Measurements from ENCODE around the gene MBNL1.

MBNL1 gene

GRCh38 chr3:152300029-152300731, 31.5 kb downstream of the MBNL1 start:
- no peaks in the 10 kb centered on the region for H3K9me3 Mint-ChIP-seq
- peaks cover 51% of the 10 kb centered on the region for H3K36me3 Mint-ChIP-seq (ENCODE audit: low read depth)

GRCh38 chr3:152301745-152302181, 33.0 kb downstream of the MBNL1 start:
- Mint-ChIP-seq H3K27me3 (ENCODE audit: low read depth) (no peaks in the 10 kb centered on the region), H3K27ac (peak overlapping the region; percentile 55), H3K4me1 (ENCODE audit: low read depth) (peaks cover 65% of the 10 kb centered on the region), H3K36me3 (ENCODE audit: low read depth) (peaks cover 49% of the 10 kb centered on the region), H3K9me3 (no peaks in the 10 kb centered on the region), H3K4me3 (peak overlapping the region; percentile 54)
- no peak for DNase-seq (ENCODE audit: low spot score)

More at GRCh38 chr3:152300029-152300731, 31.5 kb downstream of the MBNL1 start:
- Mint-ChIP-seq H3K27ac (peak overlapping the region; percentile 77), H3K4me1 (ENCODE audit: low read depth) (peaks cover 68% of the 10 kb centered on the region), H3K4me3 (peak overlapping the region; percentile 76), H3K27me3 (ENCODE audit: low read depth) (no peaks in the 10 kb centered on the region)
- no peak for DNase-seq (ENCODE audit: low spot score)

- no peak for DNase-seq (ENCODE audit: low spot score)
Measured at GRCh38 chr3:152302521-152303021, 33.8 kb downstream of the MBNL1 start.

DNA sequence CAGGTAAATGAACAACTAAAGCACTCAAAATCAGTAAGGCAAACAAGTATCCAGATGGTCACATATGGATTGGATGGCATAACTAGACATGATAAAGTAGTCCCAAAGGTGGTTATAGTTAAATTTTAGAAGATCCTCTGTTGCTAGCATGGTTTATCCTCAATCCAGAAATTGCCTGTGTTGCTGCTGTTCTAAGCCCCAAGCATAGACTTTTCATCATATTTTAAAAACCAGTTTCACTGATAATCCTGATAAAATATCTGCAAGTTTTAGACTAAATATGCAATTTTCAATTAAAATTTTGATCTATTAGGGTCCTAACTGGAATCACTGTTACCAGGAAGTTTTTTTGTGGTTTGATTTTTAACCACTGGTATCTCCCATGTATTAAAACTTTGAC, 35.4 kb downstream of the MBNL1 start:
- H3K36me3 Mint-ChIP-seq (ENCODE audit: low read depth): peaks cover 43% of the 10 kb centered on the region

More at GRCh38 chr3:152302521-152303021, 33.8 kb downstream of the MBNL1 start:
- peak overlapping the region; percentile 32 for H3K4me3 Mint-ChIP-seq
- H3K9me3 Mint-ChIP-seq: no peaks in the 10 kb centered on the region
- peaks cover 47% of the 10 kb centered on the region for H3K36me3 Mint-ChIP-seq (ENCODE audit: low read depth)
- peaks cover 67% of the 10 kb centered on the region for H3K4me1 Mint-ChIP-seq (ENCODE audit: low read depth)
- peak overlapping the region; percentile 24 for H3K27ac Mint-ChIP-seq
- no peaks in the 10 kb centered on the region for H3K27me3 Mint-ChIP-seq (ENCODE audit: low read depth)

DNA sequence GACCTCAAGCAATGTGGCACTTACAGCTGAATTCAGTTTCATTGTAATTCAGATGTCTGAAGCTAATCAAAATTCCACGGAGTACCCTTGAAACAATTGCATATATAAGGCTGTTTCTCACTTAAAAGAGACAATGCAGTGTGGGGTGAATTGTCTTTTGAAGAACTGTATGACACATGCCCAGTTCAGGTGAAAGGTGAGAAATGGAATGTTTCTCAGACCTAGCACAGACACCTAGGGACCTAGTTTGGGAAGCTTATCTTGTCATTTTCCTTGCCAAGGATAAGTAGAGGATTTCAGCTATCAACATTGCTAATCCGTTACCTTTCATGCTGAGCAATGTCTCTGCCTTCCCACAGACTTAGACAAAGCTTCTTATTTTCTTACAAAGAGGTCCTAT, 36.3 kb downstream of the MBNL1 start:
- H3K27me3 Mint-ChIP-seq (ENCODE audit: low read depth): no peaks in the 10 kb centered on the region
- no peak overlapping the region for H3K4me3 Mint-ChIP-seq
- peaks cover 67% of the 10 kb centered on the region for H3K4me1 Mint-ChIP-seq (ENCODE audit: low read depth)
- peaks cover 38% of the 10 kb centered on the region for H3K36me3 Mint-ChIP-seq (ENCODE audit: low read depth)
- no peak overlapping the region for H3K27ac Mint-ChIP-seq
- H3K9me3 Mint-ChIP-seq: no peaks in the 10 kb centered on the region
- DNase-seq (ENCODE audit: low spot score): no peak

More for the DNA sequence above, 35.4 kb downstream of the MBNL1 start:
- Mint-ChIP-seq H3K9me3 (no peaks in the 10 kb centered on the region), H3K4me3 (no peak overlapping the region), H3K27me3 (ENCODE audit: low read depth) (no peaks in the 10 kb centered on the region), H3K4me1 (ENCODE audit: low read depth) (peaks cover 69% of the 10 kb centered on the region), H3K27ac (no peak overlapping the region)
- no peak for DNase-seq (ENCODE audit: low spot score)

GRCh38 chr3:152307829-152308474, 39.2 kb downstream of the MBNL1 start:
- Mint-ChIP-seq H3K27ac (no peak overlapping the region), H3K27me3 (ENCODE audit: low read depth) (no peaks in the 10 kb centered on the region), H3K9me3 (no peaks in the 10 kb centered on the region), H3K4me1 (ENCODE audit: low read depth) (peaks cover 54% of the 10 kb centered on the region), H3K4me3 (no peak overlapping the region), H3K36me3 (ENCODE audit: low read depth) (peaks cover 27% of the 10 kb centered on the region)
- DNase-seq (ENCODE audit: low spot score): no peak

GRCh38 chr3:152308475-152308844, 39.7 kb downstream of the MBNL1 start:
- Mint-ChIP-seq H3K4me3 (no peak overlapping the region), H3K27me3 (ENCODE audit: low read depth) (no peaks in the 10 kb centered on the region), H3K4me1 (ENCODE audit: low read depth) (peaks cover 54% of the 10 kb centered on the region), H3K9me3 (no peaks in the 10 kb centered on the region), H3K36me3 (ENCODE audit: low read depth) (peaks cover 27% of the 10 kb centered on the region), H3K27ac (peak overlapping the region; percentile 63)
- DNase-seq (ENCODE audit: low spot score): no peak

DNA sequence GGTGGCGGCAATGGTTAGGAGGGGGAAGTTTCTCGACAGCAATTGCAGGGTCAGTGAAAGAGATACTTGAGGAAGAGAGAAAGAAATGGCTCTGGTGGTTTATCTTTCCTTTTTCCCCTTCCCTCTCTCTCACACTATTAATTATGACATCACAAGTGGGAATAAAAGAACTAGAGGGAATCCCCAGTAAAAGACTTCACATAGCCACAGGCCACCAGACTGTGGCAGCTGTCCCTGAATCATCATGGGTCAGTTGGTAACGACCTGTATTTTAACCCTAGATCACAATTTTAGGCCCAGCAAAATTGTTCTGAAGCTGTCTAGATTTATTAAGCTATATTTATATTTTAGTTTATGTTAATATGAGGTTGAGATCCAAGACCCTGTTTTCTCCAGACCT, 40.3 kb downstream of the MBNL1 start:
- Mint-ChIP-seq H3K27ac (no peak overlapping the region), H3K9me3 (no peaks in the 10 kb centered on the region), H3K4me1 (ENCODE audit: low read depth) (peaks cover 51% of the 10 kb centered on the region), H3K4me3 (no peak overlapping the region), H3K27me3 (ENCODE audit: low read depth) (no peaks in the 10 kb centered on the region), H3K36me3 (ENCODE audit: low read depth) (peaks cover 27% of the 10 kb centered on the region)
- no peak for DNase-seq (ENCODE audit: low spot score)

DNA sequence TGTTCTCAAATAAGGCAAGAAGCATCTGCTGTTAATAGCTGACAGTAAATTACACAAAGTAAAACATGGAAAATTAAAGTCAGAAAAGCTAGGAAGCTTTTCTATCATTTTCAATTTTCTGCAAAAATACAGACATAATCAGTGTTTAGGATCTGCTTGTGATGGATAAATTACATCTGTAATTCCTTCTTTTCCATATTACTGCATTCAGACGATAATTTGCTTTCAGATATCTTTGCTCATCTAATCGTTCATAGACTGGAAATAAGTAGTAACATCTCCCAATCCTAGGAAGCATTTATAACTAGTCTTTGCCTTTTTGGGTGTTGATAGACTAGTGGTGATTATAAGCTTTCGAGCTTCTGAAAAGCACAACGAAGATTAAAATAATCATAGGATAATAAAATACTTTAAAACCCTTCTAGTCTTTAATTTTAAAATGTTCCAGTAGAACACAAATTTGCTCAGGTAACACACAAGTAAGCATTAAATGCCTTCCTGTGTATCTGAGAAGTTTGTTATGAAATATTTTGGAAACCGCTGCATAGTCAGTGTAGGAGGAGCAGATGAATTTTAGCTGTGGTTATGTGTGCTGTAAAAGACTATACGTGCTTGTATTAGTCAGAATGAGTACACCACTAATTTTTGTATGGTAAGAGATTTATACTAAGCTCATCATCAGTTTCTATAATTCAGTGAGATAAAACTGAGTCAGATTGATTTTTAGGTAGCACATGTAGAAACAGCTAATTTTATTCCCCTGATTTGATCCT, 41.0 kb downstream of the MBNL1 start:
- Mint-ChIP-seq H3K27me3 (ENCODE audit: low read depth) (no peaks in the 10 kb centered on the region), H3K4me1 (ENCODE audit: low read depth) (peaks cover 54% of the 10 kb centered on the region), H3K4me3 (no peak overlapping the region), H3K27ac (peak overlapping the region; percentile 34), H3K9me3 (no peaks in the 10 kb centered on the region), H3K36me3 (ENCODE audit: low read depth) (peaks cover 33% of the 10 kb centered on the region)
- DNase-seq (ENCODE audit: low spot score): no peak

DNA sequence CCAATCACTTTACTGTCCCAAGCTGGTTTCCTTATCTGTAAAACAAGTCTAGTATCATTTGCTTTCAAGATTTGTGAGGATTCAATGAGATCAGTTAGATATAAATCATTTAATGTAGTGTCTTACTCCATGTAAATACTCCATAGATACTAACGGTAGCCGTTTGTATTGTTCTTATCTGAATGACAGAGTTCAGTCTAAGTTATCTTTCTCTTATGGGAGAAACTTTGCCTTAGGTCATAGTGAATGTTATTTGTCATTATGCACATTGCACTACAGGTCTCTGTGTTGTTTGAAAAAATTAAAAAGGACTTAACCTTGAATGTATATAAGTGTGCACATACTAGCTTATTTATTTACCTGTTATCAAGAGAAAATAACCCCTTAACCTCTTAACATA, 44.7 kb downstream of the MBNL1 start:
- Mint-ChIP-seq H3K4me1 (ENCODE audit: low read depth) (peaks cover 45% of the 10 kb centered on the region), H3K4me3 (no peak overlapping the region), H3K27ac (no peak overlapping the region), H3K9me3 (no peaks in the 10 kb centered on the region), H3K36me3 (ENCODE audit: low read depth) (peaks cover 41% of the 10 kb centered on the region), H3K27me3 (ENCODE audit: low read depth) (no peaks in the 10 kb centered on the region)
- DNase-seq (ENCODE audit: low spot score): no peak

GRCh38 chr3:152313914-152314313, 45.2 kb downstream of the MBNL1 start:
- Mint-ChIP-seq H3K4me3 (no peak overlapping the region), H3K4me1 (ENCODE audit: low read depth) (peaks cover 45% of the 10 kb centered on the region)

DNA sequence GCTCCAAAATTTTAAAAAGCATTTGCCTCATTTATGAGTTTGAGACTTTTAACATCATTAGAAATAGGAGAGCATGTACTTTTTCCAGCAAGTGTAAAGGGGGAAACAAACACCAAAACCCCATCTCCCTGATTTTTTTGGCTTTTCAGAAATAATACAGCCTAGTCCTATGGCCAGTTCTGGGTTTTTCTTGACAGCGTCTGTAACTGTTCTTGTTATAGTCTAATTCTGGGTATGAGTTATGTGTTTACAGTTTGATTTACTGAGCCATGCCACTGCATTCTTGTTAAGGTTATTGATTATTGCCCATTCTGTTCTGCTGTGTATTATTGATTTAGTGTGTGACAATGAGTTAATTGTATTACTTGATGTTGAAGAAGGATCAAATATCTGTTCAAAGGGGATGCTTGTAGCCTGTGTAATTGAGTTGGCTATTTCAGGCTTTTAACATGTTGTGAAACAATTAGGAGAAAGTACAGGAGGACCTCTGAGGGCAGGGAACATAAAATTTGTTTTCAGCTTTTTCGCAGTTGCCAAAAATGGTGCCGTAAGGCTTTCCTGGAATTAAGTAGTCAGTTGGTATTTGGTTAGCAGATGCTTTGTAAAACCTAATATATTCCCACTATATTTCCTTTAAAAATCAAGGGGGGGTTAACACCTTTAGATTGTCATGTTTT, 46.1 kb downstream of the MBNL1 start:
- Mint-ChIP-seq H3K27ac (no peak overlapping the region), H3K4me3 (no peak overlapping the region)

More at GRCh38 chr3:152313914-152314313, 45.2 kb downstream of the MBNL1 start:
- H3K27ac Mint-ChIP-seq: no peak overlapping the region
- H3K9me3 Mint-ChIP-seq: no peaks in the 10 kb centered on the region
- no peaks in the 10 kb centered on the region for H3K27me3 Mint-ChIP-seq (ENCODE audit: low read depth)
- no peak for DNase-seq (ENCODE audit: low spot score)
- H3K36me3 Mint-ChIP-seq (ENCODE audit: low read depth): peaks cover 40% of the 10 kb centered on the region

GRCh38 chr3:152315623-152316022, 46.9 kb downstream of the MBNL1 start:
- H3K27ac Mint-ChIP-seq: peak overlapping the region; percentile 58
- no peaks in the 10 kb centered on the region for H3K27me3 Mint-ChIP-seq (ENCODE audit: low read depth)
- DNase-seq (ENCODE audit: low spot score): no peak
- H3K9me3 Mint-ChIP-seq: no peaks in the 10 kb centered on the region
- H3K36me3 Mint-ChIP-seq (ENCODE audit: low read depth): peaks cover 49% of the 10 kb centered on the region
- H3K4me3 Mint-ChIP-seq: no peak overlapping the region
- H3K4me1 Mint-ChIP-seq (ENCODE audit: low read depth): peaks cover 50% of the 10 kb centered on the region

More for the DNA sequence above, 46.1 kb downstream of the MBNL1 start:
- peaks cover 45% of the 10 kb centered on the region for H3K36me3 Mint-ChIP-seq (ENCODE audit: low read depth)
- H3K27me3 Mint-ChIP-seq (ENCODE audit: low read depth): no peaks in the 10 kb centered on the region
- no peak for DNase-seq (ENCODE audit: low spot score)
- peaks cover 47% of the 10 kb centered on the region for H3K4me1 Mint-ChIP-seq (ENCODE audit: low read depth)
- no peaks in the 10 kb centered on the region for H3K9me3 Mint-ChIP-seq

All from T-helper 2 cell treated with Interferon-gamma antibody and Interleukin-4, amounts not matched to agents 5 μg/mL and 100 μg/mL, for 36 hours (primary cell).